ENCODE data around the gene PCDHA7. TPM values are rescaled to one million over a fixed set of nuclear protein-coding genes. Genes with fewer than 3 reads are reported as not detected.
"Not testable (repeated sequence)": the region's sequence is repeated elsewhere in the genome, so short reads cannot be mapped to it uniquely, and the experiment has no call there.

PCDHA7 gene
- total RNA-seq, 1 experiment from 2014 or later = 1.3 TPM

DNA sequence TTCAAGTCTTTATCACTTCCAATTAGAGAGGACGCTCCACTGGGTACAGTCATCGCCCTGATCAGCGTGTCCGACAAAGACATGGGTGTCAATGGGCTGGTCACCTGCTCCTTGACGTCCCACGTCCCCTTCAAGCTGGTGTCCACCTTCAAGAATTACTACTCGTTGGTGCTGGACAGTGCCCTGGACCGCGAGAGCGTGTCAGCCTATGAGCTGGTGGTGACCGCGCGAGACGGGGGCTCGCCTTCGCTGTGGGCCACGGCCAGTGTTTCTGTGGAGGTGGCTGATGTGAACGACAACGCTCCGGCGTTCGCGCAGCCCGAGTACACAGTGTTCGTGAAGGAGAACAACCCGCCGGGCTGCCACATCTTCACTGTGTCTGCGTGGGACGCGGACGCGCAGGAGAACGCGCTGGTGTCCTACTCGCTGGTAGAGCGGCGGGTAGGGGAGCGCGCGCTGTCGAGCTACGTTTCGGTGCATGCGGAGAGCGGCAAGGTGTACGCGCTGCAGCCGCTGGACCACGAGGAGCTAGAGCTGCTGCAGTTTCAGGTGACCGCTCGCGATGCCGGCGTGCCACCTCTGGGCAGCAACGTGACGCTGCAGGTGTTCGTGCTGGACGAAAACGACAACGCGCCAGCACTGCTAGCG, 25.7 kb upstream of the PCDHA7 start:
- DNase-seq (ENCODE audit: low read depth, low spot score); in situ Hi-C loops (cut with HindIII; ENCODE audit: low pct_unique_long_range_greater_than_20kb, low sequenced_read_pairs): not testable (repeated sequence)

DNA sequence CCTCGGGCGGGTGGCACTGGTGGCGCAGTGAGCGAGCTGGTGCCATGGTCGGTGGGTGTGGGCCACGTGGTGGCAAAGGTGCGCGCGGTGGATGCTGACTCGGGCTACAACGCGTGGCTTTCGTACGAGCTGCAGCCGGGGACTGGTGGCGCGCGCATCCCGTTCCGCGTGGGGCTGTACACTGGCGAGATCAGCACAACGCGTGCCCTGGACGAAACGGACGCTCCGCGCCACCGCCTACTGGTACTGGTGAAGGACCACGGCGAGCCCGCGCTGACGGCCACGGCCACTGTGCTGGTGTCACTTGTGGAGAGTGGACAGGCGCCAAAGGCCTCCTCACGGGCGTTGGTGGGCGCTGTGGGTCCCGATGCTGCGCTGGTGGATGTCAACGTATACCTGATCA, 25.2 kb upstream of the PCDHA7 start:
- no peak for DNase-seq (ENCODE audit: low read depth, low spot score)
- in situ Hi-C loops (cut with HindIII; ENCODE audit: low pct_unique_long_range_greater_than_20kb, low sequenced_read_pairs) = no loop called here

DNA sequence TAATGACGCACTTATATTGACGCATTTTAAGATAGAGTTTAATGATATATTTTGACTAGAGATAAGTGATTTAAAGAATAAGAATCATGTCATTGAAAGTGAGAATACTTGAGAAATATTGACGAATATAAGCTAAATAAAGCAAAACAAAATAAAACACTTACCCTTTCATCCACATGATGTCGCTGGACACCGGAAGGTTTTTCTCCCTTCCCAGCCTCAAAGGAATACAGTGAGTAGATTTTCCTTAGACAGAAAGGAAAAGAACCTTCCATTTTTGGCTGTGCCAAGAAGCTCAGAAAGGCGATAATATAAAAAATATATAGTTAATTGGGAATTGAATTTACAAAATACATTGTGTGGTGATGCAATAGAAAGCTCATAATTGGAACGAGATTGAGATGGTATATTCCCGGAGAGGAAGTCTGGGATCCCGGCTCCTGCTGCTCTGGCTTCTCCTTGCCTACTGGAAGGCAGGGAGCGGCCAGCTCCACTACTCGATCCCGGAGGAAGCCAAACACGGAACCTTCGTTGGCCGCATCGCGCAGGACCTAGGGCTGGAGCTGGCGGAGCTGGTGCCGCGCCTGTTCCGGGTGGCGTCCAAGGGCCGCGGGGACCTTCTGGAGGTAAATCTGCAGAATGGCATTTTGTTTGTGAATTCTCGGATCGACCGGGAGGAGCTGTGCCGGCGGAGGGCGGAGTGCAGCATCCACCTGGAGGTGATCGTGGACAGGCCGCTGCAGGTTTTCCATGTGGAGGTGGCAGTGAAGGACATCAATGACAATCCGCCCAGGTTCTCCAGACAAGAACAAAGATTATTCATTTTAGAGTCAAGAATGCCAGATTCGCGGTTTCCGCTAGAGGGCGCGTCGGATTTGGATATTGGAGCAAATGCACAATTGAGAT, 12.4 kb upstream of the PCDHA7 start, which contains the start of gene PCDHA5:
TSS of gene PCDHA5 (plus strand) at position 239 of the 906 bp plus-strand sequence.
- peak; percentile 58 for DNase-seq (ENCODE audit: low read depth, low spot score)
- in situ Hi-C loops (cut with HindIII; ENCODE audit: low pct_unique_long_range_greater_than_20kb, low sequenced_read_pairs) = no loop called here

DNA sequence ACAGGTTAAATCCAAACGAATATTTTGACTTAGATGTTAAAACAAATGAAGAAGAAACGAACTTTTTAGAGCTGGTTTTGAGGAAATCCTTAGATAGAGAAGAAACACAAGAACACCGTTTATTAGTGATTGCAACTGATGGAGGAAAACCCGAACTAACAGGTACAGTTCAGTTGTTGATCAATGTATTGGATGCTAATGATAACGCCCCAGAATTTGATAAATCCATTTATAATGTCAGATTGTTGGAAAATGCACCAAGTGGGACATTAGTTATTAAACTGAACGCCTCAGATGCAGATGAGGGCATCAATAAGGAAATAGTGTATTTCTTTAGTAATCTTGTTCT, 11.8 kb upstream of the PCDHA7 start:
- in situ Hi-C loops (cut with HindIII; ENCODE audit: low pct_unique_long_range_greater_than_20kb, low sequenced_read_pairs) = no loop called here
- DNase-seq (ENCODE audit: low read depth, low spot score) = no peak

DNA sequence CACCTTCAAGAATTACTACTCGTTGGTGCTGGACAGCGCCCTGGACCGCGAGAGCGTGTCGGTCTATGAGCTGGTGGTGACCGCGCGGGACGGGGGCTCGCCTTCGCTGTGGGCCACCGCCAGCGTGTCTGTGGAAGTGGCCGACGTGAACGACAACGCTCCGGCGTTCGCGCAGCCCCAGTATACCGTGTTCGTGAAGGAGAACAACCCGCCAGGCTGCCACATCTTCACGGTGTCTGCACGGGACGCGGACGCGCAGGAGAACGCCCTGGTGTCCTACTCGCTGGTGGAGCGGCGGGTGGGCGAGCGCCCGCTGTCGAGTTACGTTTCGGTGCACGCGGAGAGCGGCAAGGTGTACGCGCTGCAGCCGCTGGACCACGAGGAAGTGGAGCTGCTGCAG, 11.1 kb upstream of the PCDHA7 start:
- DNase-seq (ENCODE audit: low read depth, low spot score); in situ Hi-C loops (cut with HindIII; ENCODE audit: low pct_unique_long_range_greater_than_20kb, low sequenced_read_pairs): not testable (repeated sequence)

DNA sequence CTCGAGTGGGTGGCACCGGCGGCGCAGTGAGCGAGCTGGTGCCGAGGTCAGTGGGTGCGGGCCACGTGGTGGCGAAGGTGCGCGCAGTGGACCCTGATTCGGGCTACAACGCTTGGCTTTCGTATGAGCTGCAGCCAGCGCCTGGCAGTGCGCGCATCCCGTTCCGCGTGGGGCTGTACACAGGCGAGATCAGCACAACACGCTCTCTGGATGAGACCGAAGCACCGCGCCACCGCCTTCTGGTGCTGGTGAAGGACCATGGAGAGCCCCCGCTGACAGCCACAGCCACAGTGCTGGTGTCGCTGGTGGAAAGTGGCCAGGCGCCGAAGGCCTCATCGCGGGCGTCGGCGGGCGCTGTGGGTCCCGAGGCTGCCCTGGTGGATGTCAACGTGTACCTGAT, 10.6 kb upstream of the PCDHA7 start:
- DNase-seq (ENCODE audit: low read depth, low spot score) = no peak
- in situ Hi-C loops (cut with HindIII; ENCODE audit: low pct_unique_long_range_greater_than_20kb, low sequenced_read_pairs) = no loop called here

- no peak for DNase-seq (ENCODE audit: low read depth, low spot score)
- in situ Hi-C loops (cut with HindIII; ENCODE audit: low pct_unique_long_range_greater_than_20kb, low sequenced_read_pairs) = no loop called here
These were observed 6.2 kb upstream of the PCDHA7 start, which contains the start of gene PCDHA6 for GRCh38 chr5:140827704-140828361. PCDHA6 (plus strand) TSS chr5:140827960; CDS start chr5:140828092, 132 bp downstream.

DNA sequence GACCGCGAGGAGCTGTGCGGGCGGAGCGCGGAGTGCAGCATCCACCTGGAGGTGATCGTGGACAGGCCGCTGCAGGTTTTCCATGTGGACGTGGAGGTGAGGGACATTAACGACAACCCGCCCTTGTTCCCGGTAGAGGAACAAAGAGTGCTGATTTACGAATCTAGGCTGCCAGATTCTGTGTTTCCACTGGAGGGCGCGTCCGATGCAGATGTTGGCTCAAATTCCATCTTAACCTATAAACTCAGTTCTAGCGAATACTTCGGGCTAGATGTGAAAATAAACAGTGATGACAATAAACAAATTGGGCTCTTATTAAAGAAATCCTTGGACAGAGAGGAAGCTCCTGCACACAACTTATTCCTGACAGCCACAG, 5.7 kb upstream of the PCDHA7 start:
- in situ Hi-C loops (cut with HindIII; ENCODE audit: low pct_unique_long_range_greater_than_20kb, low sequenced_read_pairs) = no loop called here
- DNase-seq (ENCODE audit: low read depth, low spot score) = no peak

GRCh38 chr5:140829511-140830501, 4.3 kb upstream of the PCDHA7 start:
- in situ Hi-C loops (cut with HindIII; ENCODE audit: low pct_unique_long_range_greater_than_20kb, low sequenced_read_pairs) = not testable (repeated sequence)

GRCh38 chr5:140834439-140835008, 455 bp downstream of the PCDHA7 start:
- DNase-seq (ENCODE audit: low read depth, low spot score) = peak; percentile 39
- in situ Hi-C loops (cut with HindIII; ENCODE audit: low pct_unique_long_range_greater_than_20kb, low sequenced_read_pairs) = not testable (repeated sequence)

More at GRCh38 chr5:140829511-140830501, 4.3 kb upstream of the PCDHA7 start:
- DNase-seq (ENCODE audit: low read depth, low spot score) = not testable (repeated sequence)

DNA sequence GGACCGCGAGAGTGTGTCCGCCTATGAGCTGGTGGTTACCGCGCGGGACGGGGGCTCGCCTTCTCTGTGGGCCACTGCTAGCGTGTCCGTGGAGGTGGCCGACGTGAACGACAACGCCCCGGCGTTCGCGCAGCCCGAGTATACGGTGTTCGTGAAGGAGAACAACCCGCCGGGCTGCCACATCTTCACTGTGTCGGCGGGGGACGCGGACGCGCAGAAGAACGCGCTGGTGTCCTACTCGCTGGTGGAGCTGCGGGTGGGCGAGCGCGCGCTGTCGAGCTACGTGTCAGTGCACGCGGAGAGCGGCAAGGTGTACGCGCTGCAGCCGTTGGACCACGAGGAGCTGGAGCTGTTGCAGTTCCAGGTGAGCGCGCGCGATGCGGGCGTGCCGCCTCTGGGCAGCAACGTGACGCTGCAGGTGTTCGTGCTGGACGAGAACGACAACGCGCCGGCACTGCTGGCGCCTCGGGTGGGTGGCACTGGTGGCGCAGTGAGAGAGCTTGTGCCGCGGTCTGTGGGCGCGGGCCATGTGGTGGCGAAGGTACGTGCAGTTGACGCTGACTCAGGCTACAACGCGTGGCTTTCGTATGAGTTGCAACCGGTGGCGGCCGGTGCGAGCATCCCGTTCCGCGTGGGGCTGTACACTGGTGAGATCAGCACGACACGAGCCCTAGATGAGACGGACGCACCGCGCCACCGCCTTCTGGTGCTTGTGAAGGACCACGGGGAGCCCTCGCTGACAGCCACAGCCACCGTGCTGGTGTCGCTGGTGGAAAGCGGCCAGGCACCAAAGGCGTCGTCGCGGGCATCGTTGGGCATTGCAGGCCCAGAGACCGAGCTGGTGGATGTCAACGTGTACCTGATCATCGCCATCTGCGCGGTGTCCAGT, 1.8 kb downstream of the PCDHA7 start:
- in situ Hi-C loops (cut with HindIII; ENCODE audit: low pct_unique_long_range_greater_than_20kb, low sequenced_read_pairs) = no loop called here
- DNase-seq (ENCODE audit: low read depth, low spot score) = no peak

GRCh38 chr5:140840978-140841962, 7.2 kb downstream of the PCDHA7 start, which contains the start of gene PCDHA8:
PCDHA8 (plus strand) TSS chr5:140841187; CDS start chr5:140841322, 135 bp downstream.
- DNase-seq (ENCODE audit: low read depth, low spot score) = peak; percentile 55

DNA sequence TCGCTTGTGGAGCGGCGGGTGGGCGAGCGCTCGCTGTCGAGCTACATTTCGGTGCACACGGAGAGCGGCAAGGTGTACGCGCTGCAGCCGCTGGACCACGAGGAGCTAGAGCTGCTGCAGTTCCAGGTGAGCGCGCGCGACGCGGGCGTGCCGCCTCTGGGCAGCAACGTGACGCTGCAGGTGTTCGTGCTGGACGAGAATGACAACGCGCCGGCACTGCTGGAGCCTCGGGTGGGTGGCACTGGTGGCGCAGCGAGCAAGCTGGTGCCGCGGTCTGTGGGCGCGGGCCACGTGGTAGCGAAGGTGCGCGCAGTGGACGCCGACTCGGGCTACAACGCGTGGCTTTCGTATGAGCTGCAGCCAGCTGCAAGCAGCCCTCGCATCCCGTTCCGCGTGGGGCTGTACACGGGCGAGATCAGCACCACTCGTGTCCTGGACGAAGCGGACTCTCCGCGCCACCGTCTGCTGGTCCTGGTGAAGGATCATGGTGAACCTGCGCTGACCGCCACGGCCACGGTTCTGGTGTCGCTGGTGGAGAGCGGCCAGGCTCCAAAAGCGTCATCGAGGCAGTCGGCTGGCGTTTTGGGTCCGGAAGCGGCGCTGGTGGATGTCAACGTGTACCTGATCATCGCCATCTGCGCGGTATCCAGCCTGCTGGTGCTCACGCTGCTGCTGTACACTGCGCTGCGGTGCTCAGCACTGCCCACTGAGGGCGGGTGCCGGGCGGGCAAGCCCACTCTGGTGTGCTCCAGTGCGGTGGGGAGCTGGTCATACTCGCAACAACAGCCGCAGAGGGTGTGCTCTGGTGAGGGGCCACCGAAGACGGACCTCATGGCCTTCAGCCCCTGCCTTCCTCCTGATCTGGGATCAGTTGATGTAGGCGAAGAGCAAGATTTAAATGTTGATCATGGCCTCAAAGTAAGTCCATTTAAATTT, 9.0 kb downstream of the PCDHA7 start:
- in situ Hi-C loops (cut with HindIII; ENCODE audit: low pct_unique_long_range_greater_than_20kb, low sequenced_read_pairs) = no loop called here
- DNase-seq (ENCODE audit: low read depth, low spot score) = no peak

More at GRCh38 chr5:140840978-140841962, 7.2 kb downstream of the PCDHA7 start, which contains the start of gene PCDHA8:
- in situ Hi-C loops (cut with HindIII; ENCODE audit: low pct_unique_long_range_greater_than_20kb, low sequenced_read_pairs) = no loop called here

All from SK-MEL-5 (cell line).